MM.1S (cell line): Measurements from ENCODE around the gene NFATC2.

Source experiments
- DNase-seq: peaks from one replicate; pipeline ENCODE4 v3.0.0-alpha.2; 2015
- H2AFZ ChIP-seq: fragments of 300-600 bp; sonication (generic); 2 replicates; pipeline ENCODE4 v1.6.0; 2016; ENCODE audit warnings: antibody characterized with exemption, low read length
- H3F3A ChIP-seq: fragments of 300-600 bp; sonication (generic); 2 replicates; pipeline ENCODE4 v1.6.1; 2016; ENCODE audit warnings: mild to moderate bottlenecking, antibody characterized with exemption, low read length, moderate library complexity, mixed read lengths; ENCODE audit not compliant: insufficient read depth
- H3K27ac ChIP-seq: fragments of 300-600 bp; sonication (generic); 2 replicates; pipeline ENCODE4 v1.5.1; 2016; ENCODE audit warnings: mild to moderate bottlenecking, low read length
- H3K27me3 ChIP-seq: fragments of 300-600 bp; sonication (generic); replicated peaks from 2 replicates; pipeline ENCODE4 v1.6.0; 2016; ENCODE audit warnings: low read length; ENCODE audit not compliant: insufficient read depth
- H3K36me3 ChIP-seq: fragments of 300-600 bp; sonication (generic); replicated peaks from 2 replicates; pipeline ENCODE4 v1.6.1; 2016; ENCODE audit warnings: mild to moderate bottlenecking, low read length, mixed read lengths; ENCODE audit not compliant: insufficient read depth
- H3K4me1 ChIP-seq: fragments of 300-600 bp; sonication (generic); 2 replicates; pipeline ENCODE4 v1.6.1; 2016; ENCODE audit warnings: low read length, mixed read lengths
- H3K4me2 ChIP-seq: fragments of 300-600 bp; sonication (generic); 2 replicates; pipeline ENCODE4 v1.6.0; 2016; ENCODE audit warnings: low read depth, low read length
- H3K4me3 ChIP-seq: fragments of 300-600 bp; sonication (generic); 2 replicates; pipeline ENCODE4 v1.5.1; 2016; ENCODE audit warnings: low read length, mixed read lengths
- H3K79me2 ChIP-seq: fragments of 300-600 bp; sonication (generic); 2 replicates; pipeline ENCODE4 v1.6.1; 2016; ENCODE audit warnings: mixed run types, low read length, mixed read lengths
- H3K9ac ChIP-seq: fragments of 300-600 bp; sonication (generic); 2 replicates; pipeline ENCODE4 v1.6.1; 2016; ENCODE audit warnings: low read length, mixed read lengths
- H3K9me2 ChIP-seq: fragments of 300-600 bp; sonication (generic); replicated peaks from 2 replicates; pipeline ENCODE4 v1.6.1; 2016; ENCODE audit warnings: mild to moderate bottlenecking, low read length, mixed read lengths; ENCODE audit not compliant: insufficient read depth
- H3K9me3 ChIP-seq: fragments of 300-600 bp; sonication (generic); replicated peaks from 2 replicates; pipeline ENCODE4 v1.6.1; 2016; ENCODE audit warnings: mild to moderate bottlenecking, low read length, mixed read lengths; ENCODE audit not compliant: insufficient read depth
- H4K20me1 ChIP-seq: fragments of 300-600 bp; sonication (generic); 2 replicates; pipeline ENCODE4 v1.6.1; 2016; ENCODE audit warnings: mild to moderate bottlenecking, low read length, moderate library complexity, mixed read lengths; ENCODE audit not compliant: insufficient read depth
- CTCF ChIP-seq: fragments of 300-600 bp; sonication (generic); IDR thresholded peaks from 2 replicates; pipeline ENCODE4 v1.5.1; 2016; ENCODE audit warnings: antibody characterized with exemption, low read length, mixed read lengths
- EZH2 ChIP-seq: fragments of 300-600 bp; sonication (generic); optimal IDR thresholded peaks from 2 replicates; pipeline ENCODE3; 2017; ENCODE audit warnings: low read depth, mild to moderate bottlenecking, antibody characterized with exemption, low read length, mixed read lengths
- EZH2phosphoT487 ChIP-seq: fragments of 300-600 bp; sonication (generic); IDR thresholded peaks from 2 replicates; pipeline ENCODE4 v1.6.1; 2018; ENCODE audit warnings: antibody characterized with exemption, low read length

The NFATC2 gene

DNA sequence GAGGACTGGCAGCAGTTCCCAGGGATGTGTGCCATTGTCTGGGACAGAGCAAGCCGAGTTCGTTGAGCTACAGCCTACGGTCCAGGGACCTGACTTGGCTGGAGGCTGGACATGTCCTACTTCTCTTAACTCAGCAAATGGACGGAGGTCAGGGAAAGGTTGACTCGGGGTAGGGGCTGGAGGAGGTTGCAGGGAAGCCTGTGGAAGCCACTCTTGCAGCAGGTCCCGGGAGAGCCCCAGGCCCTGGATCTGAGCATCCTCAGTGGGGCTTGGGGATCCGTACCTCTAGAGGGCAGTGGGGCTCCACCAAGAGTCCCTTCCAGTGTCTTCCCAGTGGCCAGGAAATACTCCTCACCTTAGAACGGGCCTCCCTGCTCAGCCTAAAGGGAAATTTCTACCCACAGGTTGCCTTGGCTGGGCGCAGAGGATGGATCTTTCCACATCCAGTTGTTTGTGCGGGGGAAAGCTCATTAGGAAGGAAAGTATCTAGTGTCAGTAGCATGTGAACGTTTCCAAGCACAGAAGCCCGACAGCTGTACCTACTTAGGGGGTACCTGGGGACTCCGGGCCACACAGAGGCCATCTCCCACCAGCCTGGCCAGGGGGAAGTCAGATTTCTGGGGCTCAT lies 170.2 kb downstream of the NFATC2 start:
- Histone ChIP-seq H3K4me2 (no peak overlapping the region), H2AFZ (no peak overlapping the region)

DNA sequence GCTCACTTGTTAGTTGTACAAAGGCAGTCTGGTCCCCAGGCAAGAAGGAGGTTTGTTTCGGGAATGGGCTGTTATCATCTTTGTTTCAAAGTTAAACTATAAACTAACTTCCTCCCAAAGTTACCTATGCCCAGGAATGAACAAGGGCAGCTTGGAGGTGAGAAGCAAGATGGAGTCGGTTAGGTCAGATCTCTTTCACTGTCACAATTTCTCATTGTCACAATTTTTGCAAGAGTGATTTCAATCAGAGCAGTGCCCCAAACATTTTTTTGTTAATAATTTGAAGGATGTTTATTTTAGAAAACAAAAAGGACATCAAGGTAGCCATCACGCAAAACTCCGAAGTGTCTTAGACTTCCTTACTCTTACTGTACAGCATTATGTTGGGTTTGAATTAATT lies 170.8 kb downstream of the NFATC2 start:
- no peak for DNase-seq
- TF ChIP-seq EZH2 (no peak), CTCF (no peak), EZH2phosphoT487 (no peak)
- no peaks in the 10 kb centered on the region for H3K27me3 ChIP-seq
- no peaks in the 10 kb centered on the region for H4K20me1 ChIP-seq
- no peak overlapping the region for H2AFZ ChIP-seq
- H3K9me3 ChIP-seq, result no peaks in the 10 kb centered on the region
- no peak overlapping the region for H3K9ac ChIP-seq
- H3K4me2 ChIP-seq, result no peak overlapping the region
- no peaks in the 10 kb centered on the region for H3F3A ChIP-seq
- no peak overlapping the region for H3K27ac ChIP-seq
- H3K4me1 ChIP-seq, result no peaks in the 10 kb centered on the region
- H3K79me2 ChIP-seq, result no peaks in the 10 kb centered on the region
- no peak overlapping the region for H3K4me3 ChIP-seq
- H3K36me3 ChIP-seq, result no peaks in the 10 kb centered on the region
- H3K9me2 ChIP-seq, result no peaks in the 10 kb centered on the region

More for the DNA sequence above, 170.2 kb downstream of the NFATC2 start:
- Histone ChIP-seq H3K4me3 (no peak overlapping the region), H3K9me2 (no peaks in the 10 kb centered on the region), H3K27ac (no peak overlapping the region), H3K9ac (no peak overlapping the region), H3K9me3 (no peaks in the 10 kb centered on the region), H3K79me2 (no peaks in the 10 kb centered on the region), H3F3A (no peaks in the 10 kb centered on the region), H3K4me1 (no peaks in the 10 kb centered on the region), H4K20me1 (no peaks in the 10 kb centered on the region), H3K27me3 (no peaks in the 10 kb centered on the region), H3K36me3 (no peaks in the 10 kb centered on the region)
- TF ChIP-seq EZH2 (no peak), CTCF (peak; percentile 77)
- DNase-seq, result peak; percentile 41

- H3K36me3 ChIP-seq, result no peaks in the 10 kb centered on the region
- no peaks in the 10 kb centered on the region for H3K27me3 ChIP-seq
- no peaks in the 10 kb centered on the region for H3K9me3 ChIP-seq
- TF ChIP-seq EZH2 (no peak), CTCF (no peak), EZH2phosphoT487 (no peak)
- H2AFZ ChIP-seq, result no peak overlapping the region
- no peaks in the 10 kb centered on the region for H3K4me1 ChIP-seq
- H3K4me2 ChIP-seq, result no peak overlapping the region
- no peak overlapping the region for H3K9ac ChIP-seq
- no peak for DNase-seq
- no peak overlapping the region for H3K27ac ChIP-seq
- H3F3A ChIP-seq, result no peaks in the 10 kb centered on the region
- no peaks in the 10 kb centered on the region for H4K20me1 ChIP-seq
- H3K9me2 ChIP-seq, result no peaks in the 10 kb centered on the region
- no peak overlapping the region for H3K4me3 ChIP-seq
- H3K79me2 ChIP-seq, result no peaks in the 10 kb centered on the region
Measured at GRCh38 chr20:51369503-51369902, 173.0 kb downstream of the NFATC2 start.
